Panc1 (cell line): ENCODE data around the gene UBFD1. TPM values are rescaled to one million over a fixed set of nuclear protein-coding genes. Genes with fewer than 3 reads are reported as not detected.

Experiments
- ATAC-seq: fragments of 200-7000 bp; cut with Tn5 transposase; 2 replicates; pipeline ENCODE4 v1.9.1; 2020; ENCODE audit warnings: mild to moderate bottlenecking, moderate library complexity
- BruUV-seq: library from RNA; stranded (reverse); fragments of 400-500 nt; replicated peaks from 2 replicates; lab custom pipeline; 2021; lab: Mats Ljungman, UMichigan
- CTCF ChIA-PET: fragments of 300-600 bp; sonication (Branson Sonifier 250); formaldehyde crosslinking; loops from one replicate; lab custom pipeline; 2022; ENCODE audit warnings: antibody characterized with exemption; lab: Charles Lee
- POLR2A ChIA-PET: fragments of 300-600 bp; sonication (Branson Sonifier 250); formaldehyde crosslinking; loops from one replicate; lab custom pipeline; 2022; ENCODE audit warnings: antibody characterized with exemption; lab: Charles Lee
- DNase-seq: peaks from one replicate; pipeline ENCODE4 v3.0.0-alpha.2; 2010; ENCODE audit warnings: low read depth, low spot score
- H3K27ac ChIP-seq: 2 replicates; pipeline ENCODE4 v1.5.1; 2011; ENCODE audit warnings: mild to moderate bottlenecking, low read length, inconsistent platforms
- H3K27me3 ChIP-seq: fragments of 200-500 bp; sonication (Bioruptor generic); 2 replicates; pipeline ENCODE4 v1.6.0; 2014; ENCODE audit warnings: low read length, inconsistent platforms; ENCODE audit not compliant: control insufficient read depth, insufficient read depth
- H3K36me3 ChIP-seq: fragments of 200-500 bp; sonication (Bioruptor generic); 2 replicates; pipeline ENCODE4 v1.5.1; 2014; ENCODE audit warnings: inconsistent platforms, mild to moderate bottlenecking, low read length, moderate library complexity; ENCODE audit not compliant: control insufficient read depth, insufficient read depth
- H3K4me1 ChIP-seq: 2 replicates; pipeline ENCODE4 v1.5.1; 2011; ENCODE audit warnings: inconsistent platforms, mild to moderate bottlenecking, low read length, moderate library complexity; ENCODE audit not compliant: control insufficient read depth, insufficient read depth
- H3K4me3 ChIP-seq, 2 experiments: 2 replicates each; pipeline ENCODE4 v1.5.1; 2011 to 2012; ENCODE audit warnings: low read depth in 2 of 2, low read length in 2 of 2, mild to moderate bottlenecking in 2 of 2, inconsistent platforms in 1 of 2, moderate library complexity in 1 of 2
- H3K9me3 ChIP-seq: fragments of 200-500 bp; sonication (Bioruptor generic); 2 replicates; pipeline ENCODE4 v1.5.1; 2014; ENCODE audit warnings: low read depth, mild to moderate bottlenecking, inconsistent platforms, low read length, moderate library complexity; ENCODE audit not compliant: control insufficient read depth, insufficient read depth
- CTCF ChIP-seq: fragments of 450-650 bp; IDR thresholded peaks from 2 replicates; pipeline ENCODE4 v1.5.1; 2017; ENCODE audit warnings: mild to moderate bottlenecking
- POLR2AphosphoS5 ChIP-seq: IDR thresholded peaks from 2 replicates; pipeline ENCODE4 v1.6.1; 2012; ENCODE audit warnings: mild to moderate bottlenecking, low read depth, low read length, moderate library complexity
- SIN3A ChIP-seq: IDR thresholded peaks from 2 replicates; pipeline ENCODE4 v1.6.1; 2012; ENCODE audit warnings: low read depth, mild to moderate bottlenecking, low read length, moderate library complexity, borderline replicate concordance; ENCODE audit not compliant: insufficient read depth
- TCF7L2 ChIP-seq: IDR thresholded peaks from 2 replicates; pipeline ENCODE4 v1.6.1; 2011; ENCODE audit warnings: mild to moderate bottlenecking, low read depth, low read length, inconsistent platforms
- in situ Hi-C: cut with HindIII; loops from 2 replicates; pipeline ENCODE4 v1.10.0; 2016; ENCODE audit warnings: low sequenced_read_pairs, low pct_unique_long_range_greater_than_20kb
- intact Hi-C: fragments of 100-400 bp; cut with micrococcal nuclease; formaldehyde crosslinking; loops from one replicate; pipeline ENCODE4 v1.10.0; 2022; ENCODE audit not compliant: unreplicated experiment
- total RNA-seq: library from RNA; stranded (reverse); gene quantifications from one replicate; pipeline ENCODE4 v1.2.1, GENCODE V29; 2021; ENCODE audit not compliant: unreplicated experiment
- TF ChIP-seq, protein P1 (sequence below), 2 experiments: IDR thresholded peaks; 2 replicates each; pipeline ENCODE4 v1.6.1; 2011 to 2012; ENCODE audit warnings: low read depth in 2 of 2, control low read depth in 1 of 2, low read length in 1 of 2, mild to moderate bottlenecking in 1 of 2, moderate library complexity in 1 of 2; ENCODE audit not compliant: insufficient read depth in 1 of 2

UBFD1 gene
- total RNA-seq, 1 experiment from 2014 or later = 102 TPM

DNA sequence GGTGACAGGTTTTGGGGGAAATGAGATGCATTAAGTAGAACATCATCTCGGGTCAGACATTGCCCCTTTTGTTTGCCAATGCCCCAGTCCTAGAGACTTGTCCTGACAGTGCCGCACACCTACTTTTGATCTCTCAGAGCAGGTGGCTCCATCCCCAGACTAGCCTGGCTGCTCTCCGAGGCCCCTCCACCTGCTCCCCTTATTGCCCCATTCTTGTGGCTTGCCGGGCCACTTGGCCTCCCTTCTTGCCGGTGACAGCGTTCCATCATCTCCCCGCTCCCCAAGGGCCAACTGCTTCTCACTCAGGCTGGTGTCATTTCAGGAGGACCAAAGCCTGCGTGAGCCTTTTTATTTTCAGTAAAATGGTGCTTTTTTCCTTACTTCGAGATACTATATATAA lies 14.9 kb downstream of the UBFD1 start:
- DNase-seq (no peak), ATAC-seq (no peak)
- CTCF ChIA-PET = no interaction called here
- POLR2A ChIA-PET = no interaction called here
- H3K4me1 ChIP-seq = no peaks in the 10 kb centered on the region
- H3K27ac ChIP-seq = no peak overlapping the region
- no TSS peak for BruUV-seq
- H3K36me3 ChIP-seq = peaks cover 20% of the 10 kb centered on the region
- no peak for TF ChIP-seq CTCF
- no peak for TF ChIP-seq TCF7L2
- TF ChIP-seq POLR2AphosphoS5 = no peak
- TF ChIP-seq, protein P1, sequence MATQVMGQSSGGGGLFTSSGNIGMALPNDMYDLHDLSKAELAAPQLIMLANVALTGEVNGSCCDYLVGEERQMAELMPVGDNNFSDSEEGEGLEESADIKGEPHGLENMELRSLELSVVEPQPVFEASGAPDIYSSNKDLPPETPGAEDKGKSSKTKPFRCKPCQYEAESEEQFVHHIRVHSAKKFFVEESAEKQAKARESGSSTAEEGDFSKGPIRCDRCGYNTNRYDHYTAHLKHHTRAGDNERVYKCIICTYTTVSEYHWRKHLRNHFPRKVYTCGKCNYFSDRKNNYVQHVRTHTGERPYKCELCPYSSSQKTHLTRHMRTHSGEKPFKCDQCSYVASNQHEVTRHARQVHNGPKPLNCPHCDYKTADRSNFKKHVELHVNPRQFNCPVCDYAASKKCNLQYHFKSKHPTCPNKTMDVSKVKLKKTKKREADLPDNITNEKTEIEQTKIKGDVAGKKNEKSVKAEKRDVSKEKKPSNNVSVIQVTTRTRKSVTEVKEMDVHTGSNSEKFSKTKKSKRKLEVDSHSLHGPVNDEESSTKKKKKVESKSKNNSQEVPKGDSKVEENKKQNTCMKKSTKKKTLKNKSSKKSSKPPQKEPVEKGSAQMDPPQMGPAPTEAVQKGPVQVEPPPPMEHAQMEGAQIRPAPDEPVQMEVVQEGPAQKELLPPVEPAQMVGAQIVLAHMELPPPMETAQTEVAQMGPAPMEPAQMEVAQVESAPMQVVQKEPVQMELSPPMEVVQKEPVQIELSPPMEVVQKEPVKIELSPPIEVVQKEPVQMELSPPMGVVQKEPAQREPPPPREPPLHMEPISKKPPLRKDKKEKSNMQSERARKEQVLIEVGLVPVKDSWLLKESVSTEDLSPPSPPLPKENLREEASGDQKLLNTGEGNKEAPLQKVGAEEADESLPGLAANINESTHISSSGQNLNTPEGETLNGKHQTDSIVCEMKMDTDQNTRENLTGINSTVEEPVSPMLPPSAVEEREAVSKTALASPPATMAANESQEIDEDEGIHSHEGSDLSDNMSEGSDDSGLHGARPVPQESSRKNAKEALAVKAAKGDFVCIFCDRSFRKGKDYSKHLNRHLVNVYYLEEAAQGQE (IDR thresholded peaks at IDR 0.05; ENCODE audit: insufficient read depth in 1 of 2, low read depth in 2 of 2, low read length in 1 of 2) = no peak
- no peak for TF ChIP-seq SIN3A
- intact Hi-C loops = no loop called here
- in situ Hi-C loops = no loop called here
- H3K27me3 ChIP-seq = no peaks in the 10 kb centered on the region
- no peak overlapping the region for H3K4me3 ChIP-seq
- no peaks in the 10 kb centered on the region for H3K9me3 ChIP-seq

DNA sequence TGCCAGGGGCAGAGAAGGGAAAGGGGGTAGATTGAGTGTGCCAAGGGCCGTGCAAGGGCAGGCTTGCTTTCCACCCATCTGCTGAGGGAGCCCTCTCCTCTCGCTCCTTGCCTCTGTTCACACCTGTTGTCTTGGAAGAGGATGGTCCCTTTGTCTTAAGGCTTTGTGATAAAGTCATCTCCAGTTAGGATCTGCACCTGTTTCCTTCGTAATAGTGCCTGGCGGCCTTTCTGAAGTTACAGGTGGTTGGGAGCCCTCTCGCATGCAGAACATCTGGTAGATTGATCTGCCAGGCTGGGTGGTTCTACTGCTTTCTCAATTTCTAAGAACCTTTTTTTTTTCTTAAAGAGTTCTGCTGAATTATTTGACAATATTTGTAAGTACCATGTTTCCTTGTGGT lies 16.3 kb downstream of the UBFD1 start:
- TF ChIP-seq CTCF = no peak
- TF ChIP-seq POLR2AphosphoS5 = no peak
- no peak for TF ChIP-seq SIN3A
- no peak for TF ChIP-seq TCF7L2
- TF ChIP-seq, protein P1 (IDR thresholded peaks at IDR 0.05; ENCODE audit: insufficient read depth in 1 of 2, low read depth in 2 of 2, low read length in 1 of 2) = no peak
- intact Hi-C loops = no loop called here
- ATAC-seq (no peak), DNase-seq (no peak)
- CTCF ChIA-PET = no interaction called here
- Histone ChIP-seq H3K9me3 (no peaks in the 10 kb centered on the region), H3K27ac (no peak overlapping the region), H3K4me1 (no peaks in the 10 kb centered on the region), H3K4me3 (no peak overlapping the region), H3K27me3 (no peaks in the 10 kb centered on the region), H3K36me3 (peaks cover 20% of the 10 kb centered on the region)
- in situ Hi-C loops = no loop called here
- BruUV-seq = no TSS peak
- POLR2A ChIA-PET = no interaction called here
